CD4-positive, alpha-beta T cell treated with Interleukin-17A for 1 hour (primary cell): ENCODE data around the gene TANC2.
"Not testable (repeated sequence)": the region's sequence is repeated elsewhere in the genome, so short reads cannot be mapped to it uniquely, and the experiment has no call there.

Experiments
- DNase-seq: peaks from one replicate; pipeline ENCODE4 v3.0.0-alpha.2; 2020

Gene TANC2

DNA sequence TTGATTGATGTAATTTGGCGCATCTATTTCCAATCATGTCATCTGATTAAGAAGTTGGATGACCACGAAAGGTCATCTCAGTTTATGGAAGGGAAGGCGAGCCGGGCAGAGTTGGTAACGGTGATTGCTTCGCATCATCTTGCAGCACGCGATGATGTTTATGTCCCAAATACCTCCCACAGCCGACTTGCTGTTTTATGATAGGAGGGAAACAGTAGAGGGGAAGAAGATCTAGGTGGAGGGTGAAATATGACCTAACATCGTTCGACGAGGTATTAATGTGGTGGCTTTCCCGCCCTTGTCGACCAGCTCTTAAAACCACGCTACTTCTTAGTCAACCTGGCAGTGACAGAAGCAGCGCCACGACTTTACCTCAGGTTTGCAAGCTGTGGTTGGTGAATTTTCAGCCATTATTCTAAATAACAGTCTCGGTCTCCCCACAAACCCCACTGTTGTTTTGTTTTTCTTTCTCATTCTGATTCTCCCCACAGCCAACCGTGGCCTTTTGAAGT, 805 bp upstream of the TANC2 start:
- no peak for DNase-seq

DNA sequence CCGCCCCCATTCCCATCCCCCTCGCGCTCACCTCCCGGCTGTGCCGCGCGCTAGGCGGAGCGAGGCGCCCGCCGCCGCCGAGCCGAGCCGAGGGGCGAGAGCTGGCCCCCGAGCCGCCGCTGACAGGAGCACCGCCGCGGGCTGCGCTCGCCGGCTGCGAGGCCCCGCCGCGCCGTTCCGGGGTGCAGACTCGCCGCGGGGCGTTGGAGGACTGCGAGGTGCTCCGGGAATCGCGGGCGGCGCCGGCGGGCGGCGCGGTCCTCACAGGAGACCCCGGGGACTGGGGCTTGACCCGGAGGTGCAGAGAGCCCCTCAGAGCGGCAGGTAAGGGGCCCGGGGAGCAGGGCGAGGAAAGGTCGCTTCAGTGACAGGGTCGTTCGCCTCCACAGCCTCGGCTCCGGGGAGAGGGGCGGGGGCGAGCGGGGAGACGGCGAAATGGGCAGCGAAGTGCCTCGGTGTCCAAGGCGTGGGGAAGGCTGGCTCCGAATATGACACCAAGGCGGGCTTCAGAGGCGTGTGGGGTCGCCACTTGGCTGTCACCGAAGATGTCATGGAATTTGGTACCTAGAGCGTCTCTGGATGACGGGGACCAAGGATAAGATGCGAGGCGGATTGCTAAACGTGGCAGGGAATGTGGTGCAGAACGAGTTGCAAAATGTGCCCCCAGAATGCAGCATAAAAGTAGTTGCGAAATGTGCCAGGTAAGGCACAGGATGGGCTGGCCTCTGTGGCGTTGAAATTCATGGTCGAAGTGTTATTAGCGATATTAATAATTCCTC, 580 bp downstream of the TANC2 start:
- no peak for DNase-seq

DNA sequence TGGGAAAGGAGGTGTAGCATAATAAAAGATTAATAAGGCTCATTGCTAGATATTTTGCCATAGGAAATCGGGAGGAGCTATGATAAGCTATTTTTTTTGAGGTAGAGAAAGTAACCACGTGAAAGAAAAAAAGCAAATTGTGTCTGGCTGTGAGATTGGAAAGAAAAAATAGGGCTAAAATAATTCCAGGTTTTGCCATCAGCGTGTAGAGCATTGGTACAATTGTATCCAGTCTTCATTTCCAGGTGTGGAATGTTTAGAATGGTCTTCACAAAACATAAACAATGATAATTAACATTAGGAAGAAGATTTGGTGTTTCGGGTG, 1.1 kb downstream of the TANC2 start:
- DNase-seq = no peak

DNA sequence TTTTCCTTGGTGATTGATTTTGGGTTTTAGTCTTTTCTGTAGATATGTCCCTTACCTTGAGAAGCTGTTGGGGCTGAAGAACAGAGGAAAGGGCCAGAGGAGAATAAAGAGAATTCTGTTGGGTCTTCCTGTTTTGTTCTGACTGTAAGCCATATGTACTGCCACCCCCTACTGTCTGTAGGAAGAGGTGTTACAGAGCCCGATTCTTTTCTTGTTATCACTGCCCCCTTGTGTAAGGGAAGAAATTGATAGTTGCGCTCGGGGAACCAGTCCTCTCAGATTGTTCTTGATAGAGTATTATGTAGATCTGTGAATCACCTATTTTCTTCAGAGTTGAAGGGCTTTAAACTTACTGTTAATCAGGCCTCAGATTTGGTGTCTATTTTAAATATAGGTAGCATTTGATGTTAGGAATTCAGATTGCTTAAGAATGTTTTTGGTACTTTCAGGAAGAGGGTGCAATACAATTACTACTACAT, 2.4 kb downstream of the TANC2 start:
- DNase-seq = peak; percentile 87

DNA sequence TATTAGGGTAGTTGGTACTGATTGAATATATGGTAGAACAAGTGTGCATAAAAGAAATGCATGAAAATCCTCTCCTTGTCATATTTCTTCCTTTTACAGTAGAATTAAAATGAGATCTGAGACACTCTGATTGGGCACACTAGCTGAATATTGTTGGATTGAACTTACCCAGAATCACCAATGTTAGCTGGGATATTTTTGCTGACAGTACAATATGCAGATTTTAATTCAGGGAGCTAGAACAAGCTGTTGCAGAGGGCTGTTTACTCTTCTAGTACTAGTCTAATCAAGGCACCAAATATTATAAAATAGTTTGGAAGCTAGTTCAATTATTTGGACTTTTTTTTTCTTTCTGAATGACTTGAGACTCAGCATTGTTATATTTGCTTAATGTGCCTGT, 4.6 kb downstream of the TANC2 start:
- no peak for DNase-seq

DNA sequence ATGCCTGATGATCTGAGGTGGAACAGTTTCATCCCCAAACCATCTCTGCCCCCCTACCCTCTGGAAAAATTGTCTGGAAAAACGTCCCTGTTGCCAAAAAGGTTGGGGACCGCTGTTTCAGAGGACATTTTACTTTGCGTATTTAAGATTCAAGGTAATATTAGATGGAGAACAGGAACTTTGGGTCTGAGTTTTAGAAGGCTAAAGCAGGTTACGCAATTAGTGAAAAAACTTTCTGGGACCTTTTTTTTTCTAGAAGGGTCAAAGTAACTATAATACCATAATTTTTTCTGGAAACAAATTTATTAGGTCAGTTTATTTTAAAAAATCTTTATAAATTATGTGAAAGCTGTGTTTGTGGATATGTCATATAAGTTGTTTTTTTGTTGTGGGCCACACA, 5.8 kb downstream of the TANC2 start:
- DNase-seq = no peak

DNA sequence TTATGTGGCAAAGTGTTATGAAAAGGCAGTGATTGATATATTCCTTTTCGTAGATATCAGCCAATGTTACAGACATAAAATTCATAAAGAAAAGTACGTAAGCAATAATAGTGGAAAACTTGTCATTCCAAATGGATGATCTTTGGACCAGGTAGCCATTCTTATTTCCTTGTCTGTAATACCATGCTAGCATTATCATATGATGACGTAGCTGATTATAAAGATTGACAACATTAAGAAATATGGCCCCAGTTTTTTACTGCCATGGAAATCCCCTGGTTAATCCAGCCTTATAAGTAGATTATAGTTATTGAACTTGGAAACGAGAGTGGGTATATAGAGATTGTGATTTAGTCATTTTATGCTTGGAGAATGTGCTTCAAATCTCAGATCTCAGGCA, 8.8 kb downstream of the TANC2 start:
- DNase-seq = no peak

DNA sequence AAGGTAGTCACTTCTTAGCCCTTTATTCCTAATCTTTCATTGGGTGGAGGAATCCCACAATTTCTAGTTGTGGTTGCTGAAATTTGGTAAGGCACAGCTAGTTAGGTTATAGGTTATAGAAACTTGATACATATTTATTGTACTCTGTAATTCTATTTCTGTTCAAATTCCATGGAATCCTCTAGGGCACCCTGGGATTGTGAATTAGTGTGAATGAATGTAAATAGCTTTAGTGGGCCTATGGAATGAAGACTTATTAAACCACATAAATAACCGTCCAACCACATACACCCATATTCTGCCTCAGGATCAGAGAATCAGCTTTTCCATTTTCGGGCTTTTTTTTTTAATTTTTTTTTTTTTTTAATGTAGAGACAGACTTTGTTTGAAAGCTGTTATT, 9.2 kb downstream of the TANC2 start:
- DNase-seq = no peak

DNA sequence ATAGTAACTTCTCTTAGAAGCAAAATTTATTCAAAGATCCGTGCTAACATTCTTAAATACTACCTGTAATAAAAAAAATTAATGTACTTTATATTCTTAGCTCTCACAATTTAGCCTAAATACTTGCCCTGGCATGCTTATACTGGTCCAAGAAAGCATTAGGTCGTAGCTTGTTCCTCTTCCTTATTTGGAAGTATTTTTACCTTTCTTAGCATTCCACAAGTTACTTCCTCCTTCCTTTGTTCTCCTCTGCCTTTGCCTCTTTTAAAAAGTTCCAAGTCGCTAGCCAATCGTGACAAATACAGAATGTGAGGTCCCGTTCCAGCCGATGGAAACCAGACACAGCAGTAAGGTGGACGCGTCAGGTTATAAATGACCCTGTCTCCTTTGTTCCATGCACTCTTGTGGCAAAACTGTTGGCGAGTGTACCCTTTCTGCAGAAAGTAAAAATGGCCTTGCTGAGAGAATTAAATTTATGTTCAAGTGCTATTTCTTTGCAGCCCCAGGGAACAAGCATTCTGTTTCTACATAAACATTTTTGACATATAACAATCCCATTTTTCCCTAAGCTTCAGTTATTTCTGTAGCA, 10.7 kb downstream of the TANC2 start:
- not testable (repeated sequence) for DNase-seq

DNA sequence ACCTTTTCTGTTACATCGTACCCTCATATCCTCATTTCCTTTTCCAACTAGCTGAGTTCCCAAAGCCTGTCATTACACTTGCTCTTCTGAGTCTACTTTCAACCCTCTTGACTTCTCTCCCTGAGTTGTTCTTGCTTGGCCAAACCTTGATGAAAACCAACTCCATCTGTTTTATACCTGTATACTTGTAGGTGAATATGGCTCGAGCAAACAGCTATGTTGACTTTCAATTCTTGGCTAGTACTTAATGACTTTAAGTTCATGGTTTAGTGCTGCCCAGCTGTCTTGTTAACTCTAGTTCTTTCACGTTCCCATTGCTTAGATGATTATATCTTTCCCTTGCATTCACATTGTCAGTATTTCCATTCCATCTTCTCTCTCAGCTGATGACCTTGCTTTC, 14.8 kb downstream of the TANC2 start:
- DNase-seq = no peak

DNA sequence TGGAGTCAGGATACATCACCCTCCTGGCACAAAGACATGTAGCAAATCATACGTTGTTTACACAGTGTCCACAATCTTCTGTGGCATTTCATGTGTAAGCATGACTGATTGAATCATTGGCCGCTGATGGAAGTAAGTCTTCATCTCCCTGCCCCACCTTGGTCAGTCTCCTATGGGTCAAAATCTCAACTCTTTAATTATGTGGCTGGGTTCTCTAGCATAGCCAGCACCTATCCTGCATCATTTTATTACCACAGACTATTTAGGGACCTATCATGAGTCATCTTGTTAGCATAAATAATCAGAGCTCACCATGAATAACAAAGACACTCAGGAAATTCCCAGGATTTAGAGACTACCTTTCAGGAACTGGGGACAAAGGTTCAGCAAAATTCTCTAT, 15.9 kb downstream of the TANC2 start:
- no peak for DNase-seq

DNA sequence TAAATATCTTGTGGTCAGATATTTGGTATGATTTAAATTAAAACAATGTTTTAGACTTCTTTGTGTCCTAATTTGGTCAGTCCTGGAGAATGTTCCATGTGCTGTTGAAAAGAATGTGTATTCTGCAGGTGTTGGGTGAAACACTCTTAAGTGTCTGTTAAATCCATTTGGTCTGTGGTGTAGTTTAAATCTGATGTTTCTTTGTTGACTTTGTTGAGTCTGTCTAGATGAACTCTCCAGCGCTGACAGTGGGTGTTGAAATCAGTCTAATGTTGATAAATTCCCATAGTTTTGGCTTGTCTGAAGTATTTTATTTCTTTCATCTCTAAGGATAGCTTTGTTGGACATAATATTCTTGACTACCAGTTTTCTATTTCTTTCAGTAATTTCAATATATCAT, 18.8 kb downstream of the TANC2 start:
- no peak for DNase-seq

DNA sequence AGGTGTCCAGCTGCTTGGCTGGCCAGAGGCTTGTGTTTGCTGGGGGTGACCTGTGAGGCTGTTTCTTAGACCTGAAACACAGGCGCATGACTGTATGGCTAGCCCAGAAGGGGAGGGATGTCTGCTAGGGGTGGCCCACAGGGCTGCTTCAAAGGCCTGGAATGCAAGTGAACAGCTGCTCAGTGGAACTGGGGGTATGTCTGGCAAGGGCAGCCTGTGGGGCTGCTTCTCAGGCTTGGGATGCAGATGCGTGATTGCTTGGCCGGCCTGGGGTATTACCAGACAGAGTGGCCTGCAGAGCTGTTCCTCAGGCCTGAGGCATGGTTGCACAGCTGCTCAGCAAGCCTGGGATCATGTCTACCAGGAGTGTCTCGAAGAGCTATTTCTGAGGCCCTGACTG, 20.5 kb downstream of the TANC2 start:
- no peak for DNase-seq

DNA sequence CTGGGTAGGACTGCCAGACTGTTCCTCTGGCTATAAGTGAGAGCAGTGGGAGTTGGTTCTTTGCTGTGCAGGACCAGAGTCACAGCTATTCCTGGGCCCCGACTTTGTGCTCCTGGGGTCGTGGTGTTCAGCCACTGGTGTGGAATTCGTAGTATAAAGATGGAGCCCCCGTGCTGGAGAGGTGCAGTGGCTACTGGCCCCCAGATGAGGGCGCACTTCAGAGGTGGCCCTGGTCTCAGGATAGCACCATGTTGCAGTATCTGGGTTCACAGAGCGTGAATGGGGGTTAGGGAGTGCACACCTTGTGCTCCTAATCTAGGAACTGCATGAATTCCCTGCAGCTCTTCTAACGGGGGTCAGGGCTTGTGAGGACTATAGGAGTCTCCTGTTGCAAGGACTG, 21.1 kb downstream of the TANC2 start:
- no peak for DNase-seq

DNA sequence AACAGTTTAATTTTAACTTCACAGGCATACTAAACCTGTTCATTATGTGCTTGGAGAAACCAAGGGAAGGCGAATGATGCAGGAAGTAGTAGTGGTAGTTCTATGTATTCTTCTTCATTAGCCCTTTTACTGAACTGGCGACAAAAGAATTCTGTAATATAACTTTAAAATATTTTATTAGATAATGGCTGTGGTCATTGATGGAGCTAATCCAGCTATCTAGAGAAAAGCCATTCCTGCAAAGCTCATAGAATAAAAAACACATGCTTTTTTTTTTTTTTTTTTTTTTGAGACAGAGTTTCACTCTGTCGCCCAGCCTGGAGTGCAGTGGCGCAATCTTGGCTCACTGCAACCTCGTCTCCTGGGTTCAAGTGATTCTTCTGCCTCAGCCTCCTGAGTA, 23.5 kb downstream of the TANC2 start:
- DNase-seq = no peak

DNA sequence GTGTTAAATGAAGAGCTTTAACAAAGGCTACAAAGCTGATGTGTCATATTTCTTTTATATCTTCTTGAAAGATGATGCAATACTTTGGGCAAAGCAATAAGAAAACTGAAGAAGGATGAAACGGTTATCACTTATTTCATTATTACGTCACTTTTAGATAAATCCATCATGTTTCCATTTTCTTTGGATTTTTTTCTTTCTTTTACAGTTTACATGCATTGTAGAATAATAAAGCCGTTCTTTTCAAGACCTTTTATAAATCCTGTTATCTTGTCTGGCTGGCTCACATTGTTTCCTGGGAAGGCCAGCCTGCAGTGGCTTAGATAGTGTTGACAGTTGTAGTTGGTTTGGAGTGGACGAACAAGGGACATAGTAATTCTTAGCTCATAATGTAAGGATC, 28.9 kb downstream of the TANC2 start:
- no peak for DNase-seq

DNA sequence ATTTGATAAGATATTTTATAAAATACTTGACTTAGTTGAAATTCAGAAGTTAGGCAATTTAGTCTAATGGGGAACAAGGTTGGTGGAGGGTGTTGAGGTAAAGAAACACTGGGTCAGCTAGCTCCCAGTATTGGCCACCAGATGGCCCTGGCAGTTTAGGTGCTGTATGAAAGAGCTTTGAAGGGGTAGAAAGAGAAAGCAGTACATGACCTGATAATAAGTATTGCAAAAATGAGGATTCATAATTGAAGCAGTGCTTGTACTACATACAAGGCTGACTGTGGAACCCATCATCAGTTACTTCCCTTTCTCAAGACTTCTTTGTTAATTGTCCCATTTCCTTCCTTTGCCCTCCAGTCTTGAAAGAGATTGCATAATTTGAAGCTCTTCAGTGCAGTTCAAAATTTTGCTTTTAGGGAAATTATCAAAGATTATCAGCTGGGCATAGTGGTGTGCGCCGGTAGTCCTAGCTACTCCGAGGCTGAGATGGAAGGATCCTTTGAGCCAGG, 29.4 kb downstream of the TANC2 start:
- peak; percentile 19 for DNase-seq

DNA sequence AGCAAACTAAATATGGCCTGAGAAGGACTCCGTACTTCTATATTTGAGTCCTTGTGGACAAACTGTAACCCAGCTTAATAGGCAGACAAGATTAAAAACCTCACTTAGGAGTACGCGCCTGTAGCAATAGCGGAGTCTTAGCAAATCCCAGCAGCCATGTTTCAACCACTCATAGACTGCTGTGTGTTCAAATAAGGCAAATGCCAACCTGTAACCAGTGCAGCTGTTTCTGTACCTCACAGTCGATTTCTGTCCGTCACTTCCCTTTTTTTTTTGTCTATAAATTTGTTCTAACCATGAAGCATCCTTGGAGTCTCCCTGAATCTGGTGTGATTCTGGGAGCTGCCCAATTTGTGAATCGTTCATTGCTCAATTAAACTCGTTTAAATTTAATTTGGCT, 30.2 kb downstream of the TANC2 start:
- no peak for DNase-seq

DNA sequence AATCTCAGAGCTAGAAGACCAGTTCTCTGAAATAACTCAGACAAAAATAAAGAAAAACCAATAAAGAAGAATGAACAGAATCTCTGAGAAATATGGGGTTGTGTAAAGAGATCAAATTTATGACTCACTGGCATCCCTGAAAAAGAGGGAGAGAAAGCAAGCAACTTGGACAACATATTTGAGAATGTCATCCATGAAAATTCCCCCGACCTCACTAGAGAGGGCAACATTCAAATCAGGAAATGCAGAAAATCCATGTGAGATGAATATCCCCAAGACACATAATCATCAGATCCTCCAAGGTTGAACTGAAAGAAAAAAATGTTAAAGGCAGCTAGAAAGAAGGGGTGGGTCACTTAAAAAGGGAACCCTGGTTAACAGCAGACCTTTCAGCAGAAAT, 32.1 kb downstream of the TANC2 start:
- no peak for DNase-seq

DNA sequence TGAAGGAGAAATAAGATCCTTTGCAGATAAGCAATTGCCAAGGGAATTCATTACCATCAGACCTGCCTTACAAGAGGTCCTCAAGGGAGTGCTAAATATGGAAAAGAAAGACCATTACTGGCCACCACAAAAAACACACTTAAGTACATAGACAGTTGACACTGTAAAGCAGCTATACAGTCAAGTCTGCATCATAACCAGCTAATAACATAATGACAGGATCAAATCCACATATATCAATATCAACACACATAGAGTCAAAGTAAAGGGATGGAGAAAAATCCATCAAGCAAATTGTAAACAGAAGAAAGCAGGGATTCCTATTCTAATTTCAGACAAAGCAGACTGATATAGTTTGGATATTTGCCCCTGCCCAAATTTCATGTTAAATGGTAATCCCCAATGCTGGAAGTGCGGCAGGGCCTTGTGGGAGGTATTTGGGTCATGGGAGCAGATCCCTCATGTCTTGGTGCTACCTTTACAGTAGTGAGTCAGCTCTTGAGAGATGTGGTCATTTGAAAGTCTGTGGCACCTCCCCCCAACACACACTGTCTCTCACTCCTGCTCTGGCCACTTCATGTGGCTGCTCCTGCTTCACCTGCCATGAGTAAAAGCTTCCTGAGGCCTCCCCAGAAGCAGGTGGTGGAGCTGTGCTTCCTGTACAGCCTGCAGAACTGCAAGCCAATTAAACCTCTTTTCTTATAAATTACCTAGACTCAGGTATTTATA, 32.8 kb downstream of the TANC2 start:
- DNase-seq = no peak

DNA sequence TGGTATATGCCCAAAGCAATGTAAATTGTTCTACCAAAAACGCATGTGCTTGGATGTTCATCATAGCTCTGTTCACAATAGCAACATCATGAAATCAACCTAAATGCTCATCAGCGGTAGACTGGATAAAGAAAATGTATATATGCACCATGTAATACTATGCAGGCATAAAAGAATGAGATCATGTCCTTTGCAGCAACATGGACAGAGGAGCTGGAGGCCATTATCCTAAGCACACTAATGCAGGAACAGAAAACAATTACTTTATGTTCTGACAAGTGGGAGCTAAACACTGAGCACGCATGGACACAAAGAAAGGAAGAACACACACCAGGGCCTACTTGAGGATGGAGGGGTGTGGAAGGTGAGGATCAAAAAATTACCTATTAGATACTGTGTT, 33.7 kb downstream of the TANC2 start:
- no peak for DNase-seq

DNA sequence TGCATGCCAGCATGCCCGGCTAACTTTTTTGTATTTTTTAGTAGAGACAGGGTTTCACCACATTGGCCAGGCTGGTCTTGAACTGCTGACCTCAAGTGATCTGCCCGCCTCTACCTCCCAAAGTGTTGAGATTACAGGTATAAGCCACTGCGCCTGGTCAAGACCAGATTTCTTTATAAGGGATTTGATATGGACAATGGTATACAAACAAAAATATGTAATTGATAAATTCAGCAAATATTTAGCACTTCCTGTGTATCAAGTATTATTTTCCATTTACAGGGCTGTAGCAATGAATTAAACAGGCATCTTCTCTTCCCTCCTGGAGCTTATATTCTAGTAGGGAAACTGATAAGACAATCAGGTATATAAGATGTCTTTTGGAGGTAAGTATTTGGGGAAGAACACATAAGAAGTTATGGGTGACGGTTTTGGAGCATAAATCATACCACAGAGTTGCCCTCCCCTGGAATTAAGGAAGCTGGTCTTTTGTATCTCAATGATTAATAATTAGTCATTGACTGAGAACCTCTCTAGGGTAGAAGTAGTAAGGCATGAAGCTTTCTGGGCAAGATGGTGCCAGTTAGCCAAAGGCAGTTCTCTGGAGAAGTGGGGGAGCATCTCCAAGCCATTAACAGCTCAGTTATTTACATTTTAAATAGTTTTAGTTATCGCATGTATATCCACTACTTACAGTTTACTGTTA, 35.8 kb downstream of the TANC2 start:
- no peak for DNase-seq

DNA sequence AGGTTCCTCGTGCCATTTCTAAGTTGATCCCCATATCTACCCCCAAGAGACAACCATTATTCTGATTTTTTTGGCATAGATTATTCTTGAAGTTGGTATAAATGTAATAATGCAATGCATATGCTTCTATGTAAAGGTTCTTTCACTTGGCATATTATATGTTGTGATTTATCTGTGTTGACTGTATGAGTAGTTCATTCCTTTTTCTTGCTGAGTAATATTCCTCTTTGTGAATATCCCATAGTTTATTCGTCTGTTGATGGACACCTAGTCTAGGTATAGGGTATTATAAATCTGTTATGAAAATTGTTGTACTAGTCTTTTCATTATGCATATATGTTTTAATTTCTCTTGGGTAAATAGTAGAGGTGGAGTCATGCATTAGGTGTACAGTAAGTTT, 36.6 kb downstream of the TANC2 start:
- DNase-seq = no peak
